DND-41 (cell line): Measurements from ENCODE around the gene LTF.

ENCODE experiments used
- CTCF ChIP-seq: IDR thresholded peaks from 2 replicates; pipeline ENCODE4 v1.5.1; 2012; ENCODE audit warnings: borderline replicate concordance, low read length, moderate library complexity, mild to moderate bottlenecking; ENCODE audit not compliant: poor library complexity, severe bottlenecking; ENCODE audit errors: extremely low read depth
- EZH2 ChIP-seq: IDR thresholded peaks from 3 replicates; pipeline ENCODE4 v1.6.1; 2012; ENCODE audit warnings: borderline replicate concordance, low read depth, mild to moderate bottlenecking, moderate library complexity, low read length, inconsistent platforms; ENCODE audit not compliant: severe bottlenecking

DNA sequence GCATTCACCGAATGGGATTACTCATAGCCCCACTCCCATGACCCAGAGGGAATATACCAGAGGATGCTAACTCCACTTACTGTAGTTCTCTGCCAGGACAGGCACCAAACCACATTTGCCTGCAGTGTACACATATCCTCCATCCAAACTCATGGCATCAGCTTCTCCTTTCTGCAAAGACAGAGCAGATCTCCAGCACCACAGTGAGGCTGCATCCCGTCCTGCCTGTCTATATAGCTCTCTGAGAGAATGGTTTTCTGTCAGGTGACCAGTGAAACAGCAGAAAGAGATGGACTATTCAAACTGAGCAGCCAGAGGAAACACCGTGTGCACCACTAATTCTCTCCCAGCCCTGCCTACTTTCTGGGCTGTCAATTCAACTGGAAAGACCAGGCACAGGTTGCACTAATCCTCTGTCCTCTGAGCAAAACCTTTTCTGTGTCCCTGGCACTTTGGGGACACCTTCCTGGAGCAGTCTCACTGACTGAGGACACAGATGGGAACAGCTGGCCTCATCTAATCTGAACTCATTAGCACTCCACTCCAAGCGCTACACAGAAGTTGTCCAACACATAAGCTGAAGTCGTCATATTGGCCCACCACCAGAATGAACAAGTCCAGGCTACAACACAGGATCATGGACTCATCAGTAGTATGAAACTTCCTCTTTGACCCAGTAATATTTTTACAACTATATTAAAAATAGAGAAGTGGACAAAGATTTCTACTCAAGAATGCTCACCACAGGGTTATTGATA, 17.3 kb downstream of the LTF start:
- TF ChIP-seq CTCF (peak; percentile 20), EZH2 (no peak)
